K562 (cell line): ENCODE data around the gene FRMPD1. TPM values are rescaled to one million over a fixed set of nuclear protein-coding genes. Genes with fewer than 3 reads are reported as not detected.

Experiments used
- ATAC-seq: fragments of 200-7000 bp; cut with Tn5 transposase; 3 replicates; pipeline ENCODE4 v1.9.1; 2020; ENCODE audit warnings: moderate library complexity
- BruUV-seq: library from RNA; stranded (reverse); fragments of 400-500 nt; replicated peaks from 2 replicates; lab custom pipeline; 2021; lab: Mats Ljungman, UMichigan
- CTCF ChIA-PET: fragments of 300-600 bp; formaldehyde crosslinking; extraction: SDS; loops from one replicate; lab custom pipeline; 2021; ENCODE audit warnings: low intra/inter-chr PET ratio; lab: Yijun Ruan, JAX
- POLR2A ChIA-PET: fragments of 300-600, 350-650 bp; sonication (Branson Sonifier 250); formaldehyde crosslinking; extraction: SDS; loops from one replicate; lab custom pipeline; 2021; ENCODE audit warnings: antibody characterized with exemption, inconsistent platforms; lab: Yijun Ruan, JAX
- DNase-seq, 4 experiments: peaks; one replicate each; pipeline versions ENCODE4 v3.0.0 to v3.0.0-alpha.2; 2011 to 2018; ENCODE audit warnings: low spot score in 3 of 4, mixed read lengths in 3 of 4; ENCODE audit errors: extremely low read depth in 1 of 4
- FAIRE-seq: peaks from 2 replicates; lab custom pipeline; 2011; peaks lifted over from hg19 to GRCh38; lab: Jason Lieb, UNC
- H2AFZ ChIP-seq: 2 replicates; pipeline ENCODE4 v1.6.0; 2011; ENCODE audit warnings: low read depth, low read length, control low read depth, inconsistent platforms
- H3K27ac ChIP-seq: fragments of 200-600 bp; 3 replicates; pipeline ENCODE4 v1.8.0; 2011; ENCODE audit warnings: low read depth, mild to moderate bottlenecking, control low read depth, inconsistent platforms, low read length, moderate library complexity, mixed read lengths; ENCODE audit errors: extremely low read depth
- H3K27me3 ChIP-seq, 2 experiments: fragments of 300-600 bp in 1 of 2; 2 replicates in 1 of 2; 3 replicates in 1 of 2; pipeline versions ENCODE4 v1.6.0 to v1.8.0; 2011; ENCODE audit warnings: inconsistent platforms in 2 of 2, low read length in 2 of 2, mild to moderate bottlenecking in 1 of 2, mixed read lengths in 1 of 2, moderate library complexity in 1 of 2; ENCODE audit not compliant: control insufficient read depth in 2 of 2, insufficient read depth in 2 of 2
- H3K36me3 ChIP-seq: fragments of 300-600 bp; 3 replicates; pipeline ENCODE4 v1.8.0; 2011; ENCODE audit warnings: mild to moderate bottlenecking, low read length, inconsistent platforms; ENCODE audit not compliant: control insufficient read depth, insufficient read depth
- H3K4me1 ChIP-seq, 2 experiments: fragments of 200-600 bp in 1 of 2; replicated peaks in 1 of 2; 2 replicates in 1 of 2; 3 replicates in 1 of 2; pipeline versions ENCODE4 v1.5.1 to v1.8.0; 2011; ENCODE audit warnings: inconsistent platforms in 2 of 2, low read length in 2 of 2, mild to moderate bottlenecking in 1 of 2, mixed read lengths in 1 of 2, moderate library complexity in 1 of 2; ENCODE audit not compliant: control insufficient read depth in 2 of 2, insufficient read depth in 2 of 2
- H3K4me2 ChIP-seq: 2 replicates; pipeline ENCODE4 v1.6.1; 2011; ENCODE audit warnings: low read length, control low read depth, inconsistent platforms, mixed read lengths; ENCODE audit not compliant: insufficient read depth
- H3K4me3 ChIP-seq: fragments of 200-600 bp; sonication (generic), shearing (Covaris generic); 2 replicates; pipeline ENCODE4 v1.5.1; 2016; ENCODE audit warnings: control low read depth, inconsistent platforms
- H3K79me2 ChIP-seq: fragments of 200-600 bp; 3 replicates; pipeline ENCODE4 v1.8.0; 2011; ENCODE audit warnings: low read length, inconsistent platforms; ENCODE audit not compliant: control insufficient read depth, insufficient read depth
- H3K9ac ChIP-seq, 2 experiments: 2 replicates each; pipeline versions ENCODE4 v1.6.0 to v1.6.1; 2011; ENCODE audit warnings: low read depth in 2 of 2, low read length in 2 of 2, control low read depth in 1 of 2, inconsistent platforms in 1 of 2, mild to moderate bottlenecking in 1 of 2, mixed read lengths in 1 of 2; ENCODE audit not compliant: insufficient read depth in 1 of 2
- H3K9me1 ChIP-seq: one replicate; pipeline ENCODE4 v1.6.0; 2011; ENCODE audit warnings: inconsistent platforms, mild to moderate bottlenecking, low read length, moderate library complexity; ENCODE audit not compliant: control insufficient read depth, insufficient read depth
- H3K9me3 ChIP-seq: replicated peaks from 2 replicates; pipeline ENCODE4 v1.5.1; 2011; ENCODE audit warnings: low read depth, low read length, inconsistent platforms; ENCODE audit not compliant: control insufficient read depth, insufficient read depth
- H4K20me1 ChIP-seq: replicated peaks from 2 replicates; pipeline ENCODE4 v1.6.1; 2011; ENCODE audit warnings: low read length, inconsistent platforms, mixed read lengths; ENCODE audit not compliant: control insufficient read depth, insufficient read depth
- WGBS: fragments of 100-300 bp; shearing (Covaris generic); methylation state at CpG from one replicate; pipeline ENCODE4 v1.1.6; 2016; ENCODE audit warnings: low coverage, mixed read lengths; ENCODE audit not compliant: insufficient coverage; ENCODE audit errors: missing lambda C conversion rate; 5-methylcytosine and 5-hydroxymethylcytosine counted together
- in situ Hi-C: fragments of 300-500 bp; cut with MboI; formaldehyde crosslinking; loops from 4 replicates; pipeline ENCODE4 v1.15.0; 2018; ENCODE audit warnings: inconsistent platforms, mixed read lengths
- intact Hi-C: fragments of 100-400 bp; cut with micrococcal nuclease; formaldehyde crosslinking; loops from 2 replicates; pipeline ENCODE4 v1.14.2; 2022
- polyA plus RNA-seq, 8 experiments: library from polyadenylated mRNA; depleted of rRNA in 4 of 8; stranded (reverse) in 5 of 8; unstranded in 3 of 8; fragments of >200 nt; fragmentation: Nextera tagmentation in 2 of 8; fragmentation: Illumina TruSeq in 1 of 8; extraction: Ambion mirVana in 2 of 8; extraction: Trizol in 1 of 8; gene quantifications; 2 replicates each; pipeline versions ENCODE4 v1.2.1 to v1.2.3, GENCODE V29; 2011 to 2014; ENCODE audit warnings: inconsistent platforms in 1 of 8, missing spikeins in 1 of 8
- total RNA-seq, 7 experiments: library from RNA; depleted of rRNA in 6 of 7; stranded (reverse); fragments of >200 nt in 6 of 7; fragmentation: Illumina TruSeq in 2 of 7; extraction: Trizol in 2 of 7; gene quantifications; 2 replicates each; pipeline versions ENCODE4 v1.2.1 to v1.2.3, GENCODE V29; 2011 to 2021; ENCODE audit warnings: low replicate concordance in 1 of 7
- TF ChIP-seq, protein P1 (sequence below): sonication (generic); formaldehyde crosslinking; IDR thresholded peaks from 2 replicates; pipeline ENCODE4 v1.8.0; 2022; ENCODE audit warnings: mild to moderate bottlenecking, missing genetic modification reagents

Gene FRMPD1
- total and polyA plus RNA-seq, 9 of the 15 experiments (the other 6 are each of a cell fraction or from before 2014, with no cell fraction given) = not detected

DNA sequence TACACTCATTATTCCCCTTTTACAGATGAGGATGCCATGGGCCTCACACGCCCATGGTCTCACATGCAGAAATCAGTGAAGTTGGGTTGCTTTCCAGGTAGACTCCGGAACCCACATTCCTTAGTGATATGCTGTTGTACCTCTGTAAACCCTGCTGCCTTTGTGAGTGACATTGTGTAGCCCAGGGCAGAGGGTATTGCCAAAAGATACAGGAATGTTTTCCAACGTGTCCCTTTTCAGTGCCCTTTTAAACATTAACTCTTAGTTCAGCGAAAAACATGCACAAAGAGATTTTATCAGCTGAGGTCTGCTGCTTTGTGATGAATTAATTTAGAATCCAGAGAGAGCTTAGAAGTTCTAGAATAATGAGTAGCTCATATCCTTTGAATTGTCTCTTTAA lies 64.5 kb downstream of the FRMPD1 start:
- intact Hi-C loops = no loop called here
- Histone ChIP-seq H3K36me3 (no peaks in the 10 kb centered on the region), H3K9me1 (no peaks in the 10 kb centered on the region), H4K20me1 (no peaks in the 10 kb centered on the region), H3K27ac (no peak overlapping the region), H3K9me3 (no peaks in the 10 kb centered on the region), H3K4me3 (no peak overlapping the region), H3K79me2 (no peaks in the 10 kb centered on the region), H3K9ac (no peak overlapping the region), H2AFZ (no peak overlapping the region), H3K4me2 (no peak overlapping the region), H3K4me1 (no peaks in the 10 kb centered on the region), H3K27me3 (peaks cover 27 to 38% of the 10 kb centered on the region in 2 experiments)
- ChIA-PET POLR2A (interaction anchor here (1.3 kb wide), 1 partner anchor 8 kb away, joined by 5 read pairs; no protein-coding TSS in a partner anchor), CTCF (no interaction called here)
- DNase-seq (no peak), FAIRE-seq (no peak), ATAC-seq (no peak)
- TF ChIP-seq, protein P1, sequence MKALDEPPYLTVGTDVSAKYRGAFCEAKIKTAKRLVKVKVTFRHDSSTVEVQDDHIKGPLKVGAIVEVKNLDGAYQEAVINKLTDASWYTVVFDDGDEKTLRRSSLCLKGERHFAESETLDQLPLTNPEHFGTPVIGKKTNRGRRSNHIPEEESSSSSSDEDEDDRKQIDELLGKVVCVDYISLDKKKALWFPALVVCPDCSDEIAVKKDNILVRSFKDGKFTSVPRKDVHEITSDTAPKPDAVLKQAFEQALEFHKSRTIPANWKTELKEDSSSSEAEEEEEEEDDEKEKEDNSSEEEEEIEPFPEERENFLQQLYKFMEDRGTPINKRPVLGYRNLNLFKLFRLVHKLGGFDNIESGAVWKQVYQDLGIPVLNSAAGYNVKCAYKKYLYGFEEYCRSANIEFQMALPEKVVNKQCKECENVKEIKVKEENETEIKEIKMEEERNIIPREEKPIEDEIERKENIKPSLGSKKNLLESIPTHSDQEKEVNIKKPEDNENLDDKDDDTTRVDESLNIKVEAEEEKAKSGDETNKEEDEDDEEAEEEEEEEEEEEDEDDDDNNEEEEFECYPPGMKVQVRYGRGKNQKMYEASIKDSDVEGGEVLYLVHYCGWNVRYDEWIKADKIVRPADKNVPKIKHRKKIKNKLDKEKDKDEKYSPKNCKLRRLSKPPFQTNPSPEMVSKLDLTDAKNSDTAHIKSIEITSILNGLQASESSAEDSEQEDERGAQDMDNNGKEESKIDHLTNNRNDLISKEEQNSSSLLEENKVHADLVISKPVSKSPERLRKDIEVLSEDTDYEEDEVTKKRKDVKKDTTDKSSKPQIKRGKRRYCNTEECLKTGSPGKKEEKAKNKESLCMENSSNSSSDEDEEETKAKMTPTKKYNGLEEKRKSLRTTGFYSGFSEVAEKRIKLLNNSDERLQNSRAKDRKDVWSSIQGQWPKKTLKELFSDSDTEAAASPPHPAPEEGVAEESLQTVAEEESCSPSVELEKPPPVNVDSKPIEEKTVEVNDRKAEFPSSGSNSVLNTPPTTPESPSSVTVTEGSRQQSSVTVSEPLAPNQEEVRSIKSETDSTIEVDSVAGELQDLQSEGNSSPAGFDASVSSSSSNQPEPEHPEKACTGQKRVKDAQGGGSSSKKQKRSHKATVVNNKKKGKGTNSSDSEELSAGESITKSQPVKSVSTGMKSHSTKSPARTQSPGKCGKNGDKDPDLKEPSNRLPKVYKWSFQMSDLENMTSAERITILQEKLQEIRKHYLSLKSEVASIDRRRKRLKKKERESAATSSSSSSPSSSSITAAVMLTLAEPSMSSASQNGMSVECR (CRISPR knock-in tag) = no peak
- 5% methylated on average over 4 of the region's 4 CpGs for WGBS
- in situ Hi-C loops = no loop called here
- BruUV-seq = no TSS peak
